Measurements from ENCODE around the gene HIVEP2. TPM values are rescaled to one million over a fixed set of nuclear protein-coding genes. Genes with fewer than 3 reads are reported as not detected.

Gene HIVEP2
- total and polyA plus RNA-seq, 2 of the 4 experiments (the other 2 are of a cell fraction): 4.3 to 11.3 TPM

- no peaks in the 10 kb centered on the region for H3K79me1 ChIP-seq (ENCODE audit: low read depth in 1 of 2, low read length in 2 of 2)
- H3K9me3 ChIP-seq (ENCODE audit: control insufficient read depth, insufficient read depth, low read length): no peaks in the 10 kb centered on the region
- H3K4me3 ChIP-seq (ENCODE audit: insufficient read depth, low read depth, low read length): no peak overlapping the region
- H4K5ac ChIP-seq (ENCODE audit: low read depth, low read length): no peak overlapping the region
- H3K18ac ChIP-seq (ENCODE audit: low read depth, low read length): no peak overlapping the region
- H3K9ac ChIP-seq (ENCODE audit: low read depth, low read length): no peak overlapping the region
- H3K14ac ChIP-seq (replicated peaks; ENCODE audit: low read depth, low read length): no peak overlapping the region
- H2BK5ac ChIP-seq (ENCODE audit: low read depth, low read length, poor library complexity, severe bottlenecking): no peak overlapping the region
- H2AK5ac ChIP-seq (ENCODE audit: low read depth, low read length): no peak overlapping the region
- H4K91ac ChIP-seq (ENCODE audit: insufficient read depth, low read depth, low read length): no peak overlapping the region
- no peak overlapping the region for H2BK120ac ChIP-seq (ENCODE audit: low read depth, low read length)
- no peak overlapping the region for H3K23ac ChIP-seq (ENCODE audit: low read depth, low read length)
- no peak overlapping the region for H2AFZ ChIP-seq (replicated peaks; ENCODE audit: low read length, poor library complexity)
- no peaks in the 10 kb centered on the region; the same call in 1 of the 2 replicates for H3K9me1 ChIP-seq (ENCODE audit: insufficient read depth, low read length)
- peaks cover 2% of the 10 kb centered on the region; the same call in 1 of the 2 replicates for H3K4me1 ChIP-seq (ENCODE audit: control insufficient read depth, insufficient read depth, low read length)
- dilution Hi-C loops (cut with HindIII; ENCODE audit: low sequenced_read_pairs, unreplicated experiment) (no loop called here), intact Hi-C loops (cut with micrococcal nuclease) (no loop called here), in situ Hi-C loops (cut with MboI; ENCODE audit: low sequenced_read_pairs) (no loop called here)
- BruUV-seq (replicated peaks): no TSS peak
- H3K56ac ChIP-seq (ENCODE audit: extremely low read depth, insufficient read depth, low read length): no peak overlapping the region
- H3K36me3 ChIP-seq (ENCODE audit: control insufficient read depth, insufficient read depth, low read length): no peaks in the 10 kb centered on the region
- H4K8ac ChIP-seq (ENCODE audit: low read depth in 2 of 2, low read length in 2 of 2): no peak overlapping the region
- TF ChIP-seq ELK1 (IDR thresholded peaks at IDR 0.05; ENCODE audit: borderline replicate concordance, low read depth, low read length): no peak
- TF ChIP-seq MXI1 (IDR thresholded peaks at IDR 0.05; ENCODE audit: borderline replicate concordance, low read depth, low read length): no peak
- no peak for TF ChIP-seq MAFK (IDR thresholded peaks at IDR 0.05; ENCODE audit: low read depth, low read length)
- no peak for TF ChIP-seq CTCF (conservative IDR thresholded peaks at IDR 0.05; ENCODE audit: low read depth, low read length)
- TF ChIP-seq POLR2A (IDR thresholded peaks at IDR 0.05; ENCODE audit: low read depth, low read length): no peak
- no peak for TF ChIP-seq FOS (IDR thresholded peaks at IDR 0.05; ENCODE audit: low read depth, low read length)
- H2BK15ac ChIP-seq (ENCODE audit: low read depth, low read length): no peak overlapping the region
- DNase-seq: peak; percentile 10
- H3K27me3 ChIP-seq (ENCODE audit: control insufficient read depth, insufficient read depth, low read length): no peaks in the 10 kb centered on the region
- H3K4me2 ChIP-seq (ENCODE audit: low read depth, low read length): no peak overlapping the region
- no peaks in the 10 kb centered on the region for H4K20me1 ChIP-seq (ENCODE audit: insufficient read depth, low read length)
- H3K27ac ChIP-seq (ENCODE audit: insufficient read depth, low read length): no peak overlapping the region
- H2AK9ac ChIP-seq (replicated peaks; ENCODE audit: low read depth, low read length, poor library complexity): no peak overlapping the region
- no peak overlapping the region for H3K4ac ChIP-seq (ENCODE audit: low read depth, low read length)
- no peak overlapping the region for H2BK20ac ChIP-seq (ENCODE audit: low read depth, low read length)
- 60% methylated on average over 2 of the region's 4 CpGs; no CpG with 5 or more reads in 1 of the 2 experiments for WGBS, 2 experiments (ENCODE audit: extremely low coverage in 2 of 2, insufficient read length in 1 of 2)
- POLR2A ChIA-PET (ENCODE audit: unreplicated experiment): no interaction called here
- ATAC-seq (ENCODE audit: low read depth): no peak
- CTCF ChIA-PET: no interaction called here
These were observed 209.8 kb downstream of the HIVEP2 start for GRCh38 chr6:142735204-142735603.
